GM12878 (cell line): ENCODE results near the gene LRP1B. TPM values are rescaled to one million over a fixed set of nuclear protein-coding genes. Genes with fewer than 3 reads are reported as not detected.

Experiments
- ATAC-seq: fragments of 200-7000 bp; cut with Tn5 transposase; 3 replicates; pipeline ENCODE4 v1.9.1; 2020; ENCODE audit warnings: mild to moderate bottlenecking, moderate library complexity
- BruUV-seq: library from RNA; stranded (reverse); fragments of 400-500 nt; replicated peaks from 2 replicates; lab custom pipeline; 2021; lab: Mats Ljungman, UMichigan
- CTCF ChIA-PET: fragments of 300-600 bp; sonication (Branson Sonifier 250); formaldehyde crosslinking; extraction: SDS; loops from one replicate; lab custom pipeline; 2021; ENCODE audit warnings: inconsistent platforms; lab: Yijun Ruan, JAX
- POLR2A ChIA-PET: fragments of 350-600 bp; formaldehyde crosslinking; extraction: SDS; loops from one replicate; lab custom pipeline; 2021; ENCODE audit warnings: inconsistent platforms; lab: Charles Lee
- RAD21 ChIA-PET: fragments of 300-600 bp; sonication (Branson Sonifier 250); formaldehyde crosslinking; loops from one replicate; lab custom pipeline; 2023; ENCODE audit warnings: antibody characterized with exemption; ENCODE audit not compliant: unreplicated experiment; lab: Charles Lee
- SMC1A ChIA-PET: fragments of 300-600 bp; sonication (Branson Sonifier 250); formaldehyde crosslinking; loops from one replicate; lab custom pipeline; 2023; ENCODE audit not compliant: unreplicated experiment, uncharacterized antibody; lab: Charles Lee
- DNase-seq: peaks from one replicate; pipeline ENCODE4 v3.0.0-alpha.2; 2011; ENCODE audit warnings: low read depth, low spot score
- FAIRE-seq: peaks from 3 replicates; lab custom pipeline; 2011; peaks lifted over from hg19 to GRCh38; lab: Jason Lieb, UNC
- H2AFZ ChIP-seq: 2 replicates; pipeline ENCODE4 v1.6.0; 2011; ENCODE audit warnings: low read depth, low read length, control low read depth; ENCODE audit not compliant: control insufficient read depth
- H3K27ac ChIP-seq: 2 replicates; pipeline ENCODE4 v1.5.1; 2011; ENCODE audit warnings: control low read depth; ENCODE audit not compliant: control insufficient read depth, insufficient read depth
- H3K27me3 ChIP-seq, 2 experiments: replicated peaks in 1 of 2; 2 replicates each; pipeline versions ENCODE4 v1.6.0 to v1.6.1; 2011; ENCODE audit warnings: low read length in 1 of 2; ENCODE audit not compliant: control insufficient read depth in 2 of 2, insufficient read depth in 2 of 2
- H3K36me3 ChIP-seq, 2 experiments: 2 replicates each; pipeline ENCODE4 v1.5.1; 2011; ENCODE audit warnings: low read length in 1 of 2; ENCODE audit not compliant: control insufficient read depth in 2 of 2, insufficient read depth in 2 of 2
- H3K4me1 ChIP-seq: 2 replicates; pipeline ENCODE4 v1.6.1; 2011; ENCODE audit warnings: mild to moderate bottlenecking, low read length, moderate library complexity, mixed read lengths; ENCODE audit not compliant: control insufficient read depth, insufficient read depth
- H3K4me2 ChIP-seq: 2 replicates; pipeline ENCODE4 v1.6.0; 2011; ENCODE audit warnings: control low read depth; ENCODE audit not compliant: control insufficient read depth, insufficient read depth
- H3K4me3 ChIP-seq: fragments of 200-600 bp; sonication (generic); 2 replicates; pipeline ENCODE4 v1.5.1; 2016
- H3K79me2 ChIP-seq: 2 replicates; pipeline ENCODE4 v1.6.0; 2011; ENCODE audit warnings: low read length; ENCODE audit not compliant: control insufficient read depth, insufficient read depth
- H3K9ac ChIP-seq: 2 replicates; pipeline ENCODE4 v1.8.0; 2011; ENCODE audit warnings: low read length, control low read depth, mixed read lengths; ENCODE audit not compliant: control insufficient read depth, insufficient read depth
- H3K9me3 ChIP-seq: replicated peaks from 3 replicates; pipeline ENCODE4 v1.5.1; 2011; ENCODE audit warnings: mild to moderate bottlenecking, low read length; ENCODE audit not compliant: control insufficient read depth, insufficient read depth
- H4K20me1 ChIP-seq: 2 replicates; pipeline ENCODE4 v1.6.0; 2011; ENCODE audit not compliant: control insufficient read depth, insufficient read depth
- SMAD1 ChIP-seq: fragments of 450-650 bp; IDR thresholded peaks from 2 replicates; pipeline ENCODE4 v1.6.1; 2018; ENCODE audit warnings: mild to moderate bottlenecking, low read depth; ENCODE audit not compliant: partially characterized antibody
- SPI1 ChIP-seq: IDR thresholded peaks from 2 replicates; pipeline ENCODE4 v1.6.1; 2011; ENCODE audit warnings: low read depth, mild to moderate bottlenecking, low read length, moderate library complexity, borderline replicate concordance; ENCODE audit not compliant: insufficient read depth
- TARDBP ChIP-seq: IDR thresholded peaks from 2 replicates; pipeline ENCODE4 v1.6.1; 2016; ENCODE audit warnings: borderline replicate concordance
- TBL1XR1 ChIP-seq: IDR thresholded peaks from 2 replicates; pipeline ENCODE4 v1.6.1; 2012; ENCODE audit warnings: low read depth, low read length, improper control_type of control experiment
- ZBTB11 ChIP-seq: fragments of 450-650 bp; formaldehyde crosslinking; IDR thresholded peaks from 2 replicates; pipeline ENCODE4 v1.5.0; 2022; ENCODE audit warnings: mild to moderate bottlenecking, missing genetic modification characterization
- ZNF24 ChIP-seq: fragments of 450-650 bp; IDR thresholded peaks from 2 replicates; pipeline ENCODE4 v1.6.1; 2017; ENCODE audit warnings: antibody characterized with exemption, mild to moderate bottlenecking
- WGBS: methylation state at CpG from one replicate; pipeline ENCODE4 v1.1.6; 2016; ENCODE audit warnings: low lambda C conversion rate; ENCODE audit not compliant: insufficient replicate concordance, insufficient coverage; ENCODE audit errors: missing lambda C conversion rate; 5-methylcytosine and 5-hydroxymethylcytosine counted together
- in situ Hi-C: fragments of 300-500 bp; cut with MboI; formaldehyde crosslinking; loops from 9 replicates; pipeline ENCODE4 v1.14.3; 2018; ENCODE audit warnings: mixed read lengths
- intact Hi-C: fragments of 100-400 bp; cut with micrococcal nuclease; formaldehyde crosslinking; loops from one replicate; pipeline ENCODE4 v1.14.2; 2022; ENCODE audit not compliant: unreplicated experiment
- polyA plus RNA-seq, 11 experiments: library from polyadenylated mRNA; depleted of rRNA in 4 of 11; unstranded in 6 of 11; stranded (reverse) in 5 of 11; fragments of >200 nt; fragmentation: Nextera tagmentation in 4 of 11; fragmentation: Illumina TruSeq in 1 of 11; extraction: Ambion mirVana in 4 of 11; extraction: Trizol in 1 of 11; gene quantifications; 1 replicate in 1 of 11; 2 replicates in 10 of 11; pipeline versions ENCODE4 v1.2.1 to v1.2.3, GENCODE V29; 2011 to 2016; ENCODE audit warnings: inconsistent platforms in 2 of 11, missing spikeins in 2 of 11, low read depth in 1 of 11
- total RNA-seq, 4 experiments: library from RNA; depleted of rRNA in 3 of 4; stranded (reverse); fragments of >200 nt in 3 of 4; fragmentation: Illumina TruSeq in 1 of 4; extraction: Trizol in 1 of 4; gene quantifications; 2 replicates each; pipeline versions ENCODE4 v1.2.1 to v1.2.3, GENCODE V29; 2013 to 2021

LRP1B gene
- total and polyA plus RNA-seq, 10 of the 15 experiments (the other 5 are each of a cell fraction or from before 2014, with no cell fraction given): under 0.01 to 0.06 (median 0.03) TPM; not detected in 5

GRCh38 chr2:141856215-141856919 is 274.4 kb downstream of the LRP1B start:
- in situ Hi-C loops: no loop called here

More at GRCh38 chr2:141856215-141856919, 274.4 kb downstream of the LRP1B start:
- DNase-seq (no peak), FAIRE-seq (no peak), ATAC-seq (no peak)
- Histone ChIP-seq H3K4me2 (no peak overlapping the region), H3K27me3 (no peaks in the 10 kb centered on the region), H3K4me1 (no peaks in the 10 kb centered on the region), H3K79me2 (no peaks in the 10 kb centered on the region), H3K9ac (no peak overlapping the region), H3K27ac (no peak overlapping the region), H2AFZ (no peak overlapping the region), H4K20me1 (no peaks in the 10 kb centered on the region), H3K4me3 (no peak overlapping the region), H3K36me3 (no peaks in the 10 kb centered on the region), H3K9me3 (no peaks in the 10 kb centered on the region)
- BruUV-seq: no TSS peak
- TF ChIP-seq SPI1: no peak
- no peak for TF ChIP-seq ZNF24
- no peak for TF ChIP-seq TARDBP
- TF ChIP-seq SMAD1: no peak
- no peak for TF ChIP-seq TBL1XR1
- TF ChIP-seq ZBTB11 (CRISPR knock-in tag): no peak
- ChIA-PET CTCF (no interaction called here), POLR2A (no interaction called here), SMC1A (no interaction called here), RAD21 (no interaction called here)
- intact Hi-C loops: no loop called here
- WGBS: 18% methylated on average over 5 of the region's 5 CpGs
